H1 (cell line): ENCODE results near the gene FHDC1. TPM values are rescaled to one million over a fixed set of nuclear protein-coding genes. Genes with fewer than 3 reads are reported as not detected.

Source experiments
- CTCF ChIA-PET: fragments of 300-600 bp; sonication (Branson Sonifier 250); formaldehyde crosslinking; loops from one replicate; lab custom pipeline; 2021; ENCODE audit not compliant: partially characterized antibody; lab: Charles Lee
- POLR2A ChIA-PET: fragments of 300-600 bp; sonication (Branson Sonifier 250); formaldehyde crosslinking; loops from one replicate; lab custom pipeline; 2021; ENCODE audit warnings: inconsistent platforms; ENCODE audit not compliant: partially characterized antibody; lab: Charles Lee
- DNase-seq, 2 experiments: peaks; one replicate each; pipeline versions ENCODE4 v3.0.0 to v3.0.0-alpha.2; 2010 to 2022; ENCODE audit warnings: low spot score in 2 of 2, low read depth in 1 of 2, mixed read lengths in 1 of 2
- FAIRE-seq: peaks from 2 replicates; lab custom pipeline; 2011; peaks lifted over from hg19 to GRCh38; lab: Jason Lieb, UNC
- H2AFZ ChIP-seq: 2 replicates; pipeline ENCODE4 v1.8.1; 2012; ENCODE audit warnings: low read length, inconsistent platforms
- H2AK5ac ChIP-seq: 2 replicates; pipeline ENCODE4 v1.6.1; 2013; ENCODE audit warnings: low read depth, low read length
- H2BK120ac ChIP-seq: replicated peaks from 2 replicates; pipeline ENCODE3; 2013; ENCODE audit warnings: low read depth, low read length, inconsistent platforms
- H2BK12ac ChIP-seq: 2 replicates; pipeline ENCODE4 v1.6.1; 2013; ENCODE audit warnings: low read depth, low read length
- H2BK15ac ChIP-seq: 2 replicates; pipeline ENCODE4 v1.6.1; 2013; ENCODE audit warnings: low read length
- H2BK20ac ChIP-seq: 2 replicates; pipeline ENCODE4 v1.6.1; 2013; ENCODE audit warnings: low read length
- H2BK5ac ChIP-seq: 2 replicates; pipeline ENCODE4 v1.6.1; 2013; ENCODE audit warnings: low read depth, low read length
- H3K14ac ChIP-seq: 2 replicates; pipeline ENCODE4 v1.6.1; 2013; ENCODE audit warnings: inconsistent platforms; ENCODE audit not compliant: insufficient read length
- H3K18ac ChIP-seq: 2 replicates; pipeline ENCODE4 v1.6.1; 2013; ENCODE audit warnings: low read length; ENCODE audit errors: extremely low read depth
- H3K23ac ChIP-seq: 2 replicates; pipeline ENCODE4 v1.6.1; 2013; ENCODE audit warnings: inconsistent platforms; ENCODE audit not compliant: insufficient read length
- H3K23me2 ChIP-seq: 2 replicates; pipeline ENCODE4 v1.6.1; 2013; ENCODE audit warnings: low read depth, low read length
- H3K27ac ChIP-seq: 2 replicates; pipeline ENCODE4 v1.6.1; 2011; ENCODE audit warnings: low read depth, low read length, inconsistent platforms
- H3K27me3 ChIP-seq, 4 experiments: replicated peaks in 1 of 4; 1 replicate in 1 of 4; 2 replicates in 3 of 4; pipeline versions ENCODE4 v1.6.1 to v1.8.1; 2011 to 2013; ENCODE audit warnings: low read length in 3 of 4, mild to moderate bottlenecking in 3 of 4, inconsistent platforms in 2 of 4, mixed read lengths in 2 of 4, moderate library complexity in 1 of 4; ENCODE audit not compliant: control insufficient read depth in 3 of 4, insufficient read depth in 3 of 4; ENCODE audit errors: extremely low read depth in 1 of 4
- H3K36me3 ChIP-seq, 4 experiments: 2 replicates each; pipeline versions ENCODE4 v1.6.1 to v1.8.1; 2011 to 2013; ENCODE audit warnings: mild to moderate bottlenecking in 4 of 4, low read length in 3 of 4, moderate library complexity in 2 of 4, control low read depth in 1 of 4, inconsistent platforms in 1 of 4; ENCODE audit not compliant: insufficient read depth in 4 of 4, control insufficient read depth in 2 of 4
- H3K4ac ChIP-seq: replicated peaks from 2 replicates; pipeline ENCODE3; 2013; ENCODE audit warnings: low read length, low read depth, mixed read lengths, inconsistent platforms; ENCODE audit not compliant: insufficient read length
- H3K4me1 ChIP-seq, 4 experiments: replicated peaks in 1 of 4; 1 replicate in 1 of 4; 2 replicates in 3 of 4; pipeline versions ENCODE4 v1.6.1 to v1.8.1; 2011 to 2013; ENCODE audit warnings: low read length in 3 of 4, inconsistent platforms in 2 of 4, mixed read lengths in 1 of 4; ENCODE audit not compliant: insufficient read depth in 4 of 4, control insufficient read depth in 3 of 4
- H3K4me2 ChIP-seq, 2 experiments: 2 replicates each; pipeline versions ENCODE4 v1.6.1 to v1.8.1; 2011 to 2013; ENCODE audit warnings: low read depth in 2 of 2, low read length in 2 of 2, control low read depth in 1 of 2, inconsistent platforms in 1 of 2, mild to moderate bottlenecking in 1 of 2; ENCODE audit not compliant: insufficient read depth in 1 of 2
- H3K4me3 ChIP-seq, 4 experiments: fragments of 200-600, 300-600 bp in 1 of 4; sonication (generic), shearing (Covaris generic), sonication (Bioruptor Twin) in 1 of 4; 2 replicates each; pipeline versions ENCODE4 v1.5.1 to v1.8.1; 2011 to 2016; ENCODE audit warnings: low read length in 4 of 4, low read depth in 3 of 4, control low read depth in 2 of 4, inconsistent platforms in 2 of 4, mild to moderate bottlenecking in 2 of 4, mixed read lengths in 1 of 4, moderate library complexity in 1 of 4; ENCODE audit not compliant: insufficient read depth in 2 of 4; ENCODE audit errors: extremely low read depth in 1 of 4
- H3K56ac ChIP-seq: replicated peaks from 2 replicates; pipeline ENCODE3; 2013; ENCODE audit warnings: low read depth, mild to moderate bottlenecking, mixed read lengths, low read length, inconsistent platforms; ENCODE audit not compliant: insufficient read length
- H3K79me1 ChIP-seq: 2 replicates; pipeline ENCODE4 v1.6.1; 2013; ENCODE audit warnings: low read depth, low read length, control low read depth
- H3K79me2 ChIP-seq, 2 experiments: 2 replicates each; pipeline versions ENCODE4 v1.6.1 to v1.8.1; 2012 to 2013; ENCODE audit warnings: low read length in 2 of 2, mild to moderate bottlenecking in 2 of 2, inconsistent platforms in 1 of 2; ENCODE audit not compliant: insufficient read depth in 2 of 2, control insufficient read depth in 1 of 2
- H3K9ac ChIP-seq, 4 experiments: replicated peaks in 1 of 4; 1 replicate in 1 of 4; 2 replicates in 3 of 4; pipeline versions ENCODE4 v1.6.1 to v1.8.1; 2011 to 2013; ENCODE audit warnings: low read depth in 3 of 4, low read length in 3 of 4, control low read depth in 2 of 4, mild to moderate bottlenecking in 2 of 4, moderate library complexity in 2 of 4, inconsistent platforms in 1 of 4; ENCODE audit errors: extremely low read depth in 1 of 4
- H3K9me3 ChIP-seq, 2 experiments: 2 replicates each; pipeline versions ENCODE4 v1.6.1 to v1.8.1; 2012 to 2013; ENCODE audit warnings: mild to moderate bottlenecking in 2 of 2, moderate library complexity in 2 of 2, control low read depth in 1 of 2, inconsistent platforms in 1 of 2, low read depth in 1 of 2, low read length in 1 of 2, mixed read lengths in 1 of 2; ENCODE audit not compliant: insufficient read depth in 2 of 2
- H4K20me1 ChIP-seq, 2 experiments: replicated peaks in 1 of 2; 2 replicates each; pipeline versions ENCODE3 to v1.8.1; 2011 to 2013; ENCODE audit warnings: inconsistent platforms in 2 of 2, low read length in 2 of 2, mild to moderate bottlenecking in 1 of 2; ENCODE audit not compliant: insufficient read depth in 2 of 2, control insufficient read depth in 1 of 2
- H4K5ac ChIP-seq: 2 replicates; pipeline ENCODE4 v1.6.1; 2013; ENCODE audit warnings: low read length, low read depth, mixed read lengths, inconsistent platforms; ENCODE audit not compliant: insufficient read length
- H4K8ac ChIP-seq: 2 replicates; pipeline ENCODE4 v1.8.0; 2013; ENCODE audit warnings: mild to moderate bottlenecking, moderate library complexity, low read length, inconsistent platforms; ENCODE audit not compliant: insufficient read depth; ENCODE audit errors: extremely low read depth
- H4K91ac ChIP-seq: replicated peaks from 2 replicates; pipeline ENCODE3; 2013; ENCODE audit warnings: low read length, mixed read lengths, inconsistent platforms; ENCODE audit not compliant: insufficient read length
- CHD1 ChIP-seq: IDR thresholded peaks from 2 replicates; pipeline ENCODE4 v1.6.1; 2012; ENCODE audit warnings: low read depth, low read length, improper control_type of control experiment
- EGR1 ChIP-seq: IDR thresholded peaks from 2 replicates; pipeline ENCODE4 v1.6.1; 2011; ENCODE audit warnings: low read depth, low read length, borderline replicate concordance
- FOSL1 ChIP-seq: IDR thresholded peaks from 2 replicates; pipeline ENCODE4 v1.6.1; 2011; ENCODE audit warnings: mild to moderate bottlenecking, low read depth, low read length, moderate library complexity; ENCODE audit not compliant: insufficient read depth
- HDAC6 ChIP-seq: IDR thresholded peaks from one replicate; pipeline ENCODE4 v1.7.1; 2012; ENCODE audit warnings: low read depth, mild to moderate bottlenecking, inconsistent platforms, low read length, moderate library complexity
- JUN ChIP-seq: IDR thresholded peaks from 2 replicates; pipeline ENCODE4 v1.6.1; 2011; ENCODE audit warnings: low read depth, mild to moderate bottlenecking, improper control_type of control experiment, low read length
- JUND ChIP-seq: IDR thresholded peaks from 2 replicates; pipeline ENCODE4 v1.6.1; 2011; ENCODE audit warnings: mild to moderate bottlenecking, improper control_type of control experiment, low read length
- KDM1A ChIP-seq: fragments of 200-600, 300-600 bp; sonication (generic); IDR thresholded peaks from 2 replicates; pipeline ENCODE4 v1.7.1; 2016; ENCODE audit warnings: mild to moderate bottlenecking, low read length, borderline replicate concordance
- PHF8 ChIP-seq: fragments of 200-600 bp; sonication (generic); conservative IDR thresholded peaks from 2 replicates; pipeline ENCODE4 v1.7.1; 2012; ENCODE audit warnings: low read depth, mild to moderate bottlenecking, inconsistent platforms, low read length, moderate library complexity
- POLR2AphosphoS5 ChIP-seq: IDR thresholded peaks from 2 replicates; pipeline ENCODE4 v1.6.1; 2011; ENCODE audit warnings: low read depth, low read length
- SP1 ChIP-seq: IDR thresholded peaks from 2 replicates; pipeline ENCODE4 v1.6.1; 2011; ENCODE audit warnings: low read depth, low read length
- SRF ChIP-seq: IDR thresholded peaks from 2 replicates; pipeline ENCODE4 v1.6.1; 2011; ENCODE audit warnings: mild to moderate bottlenecking, low read depth, low read length, moderate library complexity
- YY1 ChIP-seq: IDR thresholded peaks from 2 replicates; pipeline ENCODE4 v1.6.1; 2011; ENCODE audit warnings: low read depth, mild to moderate bottlenecking, low read length
- ZNF274 ChIP-seq: IDR thresholded peaks from 2 replicates; pipeline ENCODE4 v1.7.0; 2012; ENCODE audit warnings: low read length, borderline replicate concordance; ENCODE audit errors: extremely low read depth
- WGBS, 2 experiments: shearing (Covaris generic) in 1 of 2; methylation state at CpG; one replicate each; pipeline versions ENCODE4 v1.1.6 to v1.1.7; 2013 to 2015; ENCODE audit warnings: low lambda C conversion rate in 2 of 2, mixed read lengths in 2 of 2, inconsistent platforms in 1 of 2, low coverage in 1 of 2, missing lambda C conversion rate in 1 of 2; ENCODE audit not compliant: insufficient replicate concordance in 2 of 2, insufficient coverage in 1 of 2, insufficient read length in 1 of 2; ENCODE audit errors: extremely low coverage in 1 of 2, missing lambda C conversion rate in 1 of 2; 5-methylcytosine and 5-hydroxymethylcytosine counted together
- polyA plus RNA-seq, 7 experiments: library from polyadenylated mRNA; depleted of rRNA in 3 of 7; stranded (reverse) in 5 of 7; unstranded in 2 of 7; fragments of >200 nt in 5 of 7; fragments of 200-250 nt in 2 of 7; gene quantifications; 1 replicate in 5 of 7; 2 replicates in 1 of 7; 4 replicates in 1 of 7; pipeline versions ENCODE4 v1.2.1 to v1.2.3, GENCODE V29; 2011 to 2013; ENCODE audit warnings: missing spikeins in 2 of 7, mixed read lengths in 2 of 7
- total RNA-seq: library from RNA; stranded (reverse); fragmentation: NEBNext Ultra II Directional; extraction: Animal tissue kit (Norgen Biotek cat#: 25700); gene quantifications from 2 replicates; pipeline ENCODE4 v1.2.1, GENCODE V29; 2021
- TF ChIP-seq, protein P1 (sequence below): IDR thresholded peaks from 2 replicates; pipeline ENCODE4 v1.6.1; 2012; ENCODE audit warnings: inconsistent platforms

FHDC1 gene
- total and polyA plus RNA-seq, 2 of the 8 experiments (the other 6 are each of a cell fraction or from before 2014, with no cell fraction given), result 6.4 to 28.6 TPM

- H3K79me2 ChIP-seq, result peaks cover 0 to 23% of the 10 kb centered on the region in 2 experiments; a peak in 2 of 4 replicates
- ChIA-PET POLR2A (interaction anchor here (0.9 to 2.5 kb wide), 2 partner anchors 17 to 109 kb away, joined by 3 to 7 read pairs; no protein-coding TSS in a partner anchor), CTCF (interaction anchor here (0.8 to 2.1 kb wide), 5 partner anchors 13 to 171 kb away, joined by 3 to 5 read pairs (median 3); no protein-coding TSS in a partner anchor)
- H2AK5ac ChIP-seq, result no peak overlapping the region
- no peak overlapping the region for H3K4me2 ChIP-seq
- FAIRE-seq, result no peak
- no peak overlapping the region for H3K56ac ChIP-seq
- no peak overlapping the region for H4K8ac ChIP-seq
- no peak overlapping the region for H3K4me3 ChIP-seq
- no peak overlapping the region for H3K27ac ChIP-seq
- H3K23ac ChIP-seq, result no peak overlapping the region
- H2BK5ac ChIP-seq, result no peak overlapping the region
- no peak overlapping the region for H2BK120ac ChIP-seq
- TF ChIP-seq HDAC6 (no peak), YY1 (no peak), PHF8 (no peak), EGR1 (no peak), SRF (no peak), POLR2AphosphoS5 (no peak), JUND (no peak), KDM1A (no peak), FOSL1 (no peak), SP1 (no peak), JUN (no peak), ZNF274 (no peak), CHD1 (no peak)
- TF ChIP-seq, protein P1, sequence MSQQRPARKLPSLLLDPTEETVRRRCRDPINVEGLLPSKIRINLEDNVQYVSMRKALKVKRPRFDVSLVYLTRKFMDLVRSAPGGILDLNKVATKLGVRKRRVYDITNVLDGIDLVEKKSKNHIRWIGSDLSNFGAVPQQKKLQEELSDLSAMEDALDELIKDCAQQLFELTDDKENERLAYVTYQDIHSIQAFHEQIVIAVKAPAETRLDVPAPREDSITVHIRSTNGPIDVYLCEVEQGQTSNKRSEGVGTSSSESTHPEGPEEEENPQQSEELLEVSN, result no peak
- H3K14ac ChIP-seq, result no peak overlapping the region
- H2BK12ac ChIP-seq, result no peak overlapping the region
- H3K4ac ChIP-seq, result no peak overlapping the region
- no peak overlapping the region for H2BK15ac ChIP-seq
- H3K79me1 ChIP-seq, result no peaks in the 10 kb centered on the region
- H3K9me3 ChIP-seq, result no peaks in the 10 kb centered on the region
- H4K5ac ChIP-seq, result no peak overlapping the region
- H2BK20ac ChIP-seq, result no peak overlapping the region
- peaks cover 6 to 53% (median 20%) of the 10 kb centered on the region in 4 experiments; a peak in 7 of 8 replicates for H3K36me3 ChIP-seq
- no peak overlapping the region for H3K9ac ChIP-seq
- H3K18ac ChIP-seq, result no peak overlapping the region
- peaks cover 0 to 7% (median 3%) of the 10 kb centered on the region in 4 experiments; a peak in 5 of 7 replicates for H3K4me1 ChIP-seq
- no peak overlapping the region for H4K91ac ChIP-seq
- no peaks in the 10 kb centered on the region for H3K23me2 ChIP-seq
- no peak for DNase-seq
- H2AFZ ChIP-seq, result no peak overlapping the region
- no peaks in the 10 kb centered on the region for H3K27me3 ChIP-seq
- 86% methylated on average over 2 of the region's 2 CpGs; no CpG with 5 or more reads in 1 of the 2 experiments for WGBS, 2 experiments
- no peaks in the 10 kb centered on the region for H4K20me1 ChIP-seq
Observed at GRCh38 chr4:152956147-152956546, 20.0 kb downstream of the FHDC1 start.
